ENCODE data around the gene IRF1. TPM values are rescaled to one million over a fixed set of nuclear protein-coding genes. Genes with fewer than 3 reads are reported as not detected.

Gene IRF1
- total RNA-seq, 1 experiment from 2014 or later, result 30.1 TPM

- POLR2A ChIA-PET, result interaction anchor here (1.2 kb wide), 1 partner anchor 14 kb away, joined by 4 read pairs; no protein-coding TSS in a partner anchor
- ATAC-seq (no peak), DNase-seq (ENCODE audit: low read depth, low spot score) (no peak)
- H3K9ac ChIP-seq (ENCODE audit: low read length), result no peak overlapping the region
- no peaks in the 10 kb centered on the region for H3K27me3 ChIP-seq (ENCODE audit: insufficient read depth, low read length)
- peak overlapping the region; percentile 36 for H2AFZ ChIP-seq (ENCODE audit: low read depth, low read length, poor library complexity, severe bottlenecking)
- no peaks in the 10 kb centered on the region for H3K36me3 ChIP-seq (ENCODE audit: control insufficient read depth in 1 of 2, insufficient read depth in 2 of 2, low read length in 2 of 2)
- H4K20me1 ChIP-seq (ENCODE audit: insufficient read depth), result no peaks in the 10 kb centered on the region
- 0 out of 4 replicates have a peak, but pooled peaks cover 0 to 4% of the 10 kb centered on the region in 2 experiments for H3K9me3 ChIP-seq (ENCODE audit: control insufficient read depth in 1 of 2, insufficient read depth in 1 of 2, low read depth in 1 of 2, low read length in 2 of 2)
- intact Hi-C loops (cut with micrococcal nuclease), result no loop called here
- H3K4me2 ChIP-seq (ENCODE audit: low read length), result peak overlapping the region; percentile 20; the same call in 1 of the 2 replicates
- no peak overlapping the region for H3K27ac ChIP-seq (ENCODE audit: low read depth, low read length)
- peaks cover 8 to 21% of the 10 kb centered on the region in 2 experiments for H3K4me1 ChIP-seq (ENCODE audit: control insufficient read depth in 1 of 2, insufficient read depth in 2 of 2, low read length in 2 of 2)
- H3K9me2 ChIP-seq (ENCODE audit: insufficient read depth), result no peaks in the 10 kb centered on the region
- no TSS peak for BruUV-seq (replicated peaks)
- TF ChIP-seq CEBPB (IDR thresholded peaks at IDR 0.05; ENCODE audit: low read depth) (peak; percentile 52; the same call in 1 of the 2 replicates), SP1 (IDR thresholded peaks at IDR 0.05; ENCODE audit: low read depth) (no peak), YY1 (IDR thresholded peaks at IDR 0.05; ENCODE audit: extremely low read depth, insufficient replicate concordance, low read depth, low read length) (no peak), JUND (IDR thresholded peaks at IDR 0.05) (0 out of 2 replicates have a peak, but pooled peaks have one; percentile 14), FOSL1 (IDR thresholded peaks at IDR 0.05; ENCODE audit: low read depth) (peak; percentile 33; the same call in 1 of the 2 replicates)
- RAD21 ChIA-PET (ENCODE audit: low non-redundant PET in 1 of 2, low total read pairs in 2 of 2, uncharacterized antibody in 2 of 2, unreplicated experiment in 2 of 2), result interaction anchor here in 1 of 2 experiments (0.5 kb wide), 1 partner anchor 124 kb away, joined by 3 read pairs; no protein-coding TSS in a partner anchor
- CTCF ChIA-PET, result interaction anchor here (0.8 to 1.3 kb wide), 2 partner anchors 9 to 310 kb away, joined by 3 read pairs; no protein-coding TSS in a partner anchor
- H3K79me2 ChIP-seq (ENCODE audit: insufficient read depth, low read length), result no peaks in the 10 kb centered on the region
- no peak overlapping the region for H3K4me3 ChIP-seq (replicated peaks in 1 of 2; ENCODE audit: low read depth in 1 of 2, low read length in 2 of 2)
Measured at GRCh38 chr5:132510076-132510475, 19.5 kb upstream of the IRF1 start.

- no peaks in the 10 kb centered on the region for H3K27me3 ChIP-seq (ENCODE audit: insufficient read depth, low read length)
- H3K4me1 ChIP-seq (ENCODE audit: control insufficient read depth in 1 of 2, insufficient read depth in 2 of 2, low read length in 2 of 2), result peaks cover 8 to 32% of the 10 kb centered on the region in 2 experiments
- H3K9me3 ChIP-seq (ENCODE audit: control insufficient read depth in 1 of 2, insufficient read depth in 1 of 2, low read depth in 1 of 2, low read length in 2 of 2), result no peaks in the 10 kb centered on the region
- H3K36me3 ChIP-seq (ENCODE audit: control insufficient read depth in 1 of 2, insufficient read depth in 2 of 2, low read length in 2 of 2), result no peaks in the 10 kb centered on the region
- peak overlapping the region; percentile 6; the same call in 1 of the 2 replicates for H3K4me2 ChIP-seq (ENCODE audit: low read length)
- no peaks in the 10 kb centered on the region for H3K9me2 ChIP-seq (ENCODE audit: insufficient read depth)
- no peaks in the 10 kb centered on the region for H4K20me1 ChIP-seq (ENCODE audit: insufficient read depth)
- H3K27ac ChIP-seq (ENCODE audit: low read depth, low read length), result no peak overlapping the region
- BruUV-seq (replicated peaks), result no TSS peak
- TF ChIP-seq ZBTB33 (IDR thresholded peaks at IDR 0.05; ENCODE audit: extremely low read depth, insufficient replicate concordance, low read length) (no peak), EZH2phosphoT487 (IDR thresholded peaks at IDR 0.05; ENCODE audit: borderline replicate concordance) (no peak), CTCF (IDR thresholded peaks at IDR 0.05 in 2 of 3, conservative IDR thresholded peaks at IDR 0.05 in 1 of 3; ENCODE audit: borderline replicate concordance in 1 of 3, insufficient read depth in 1 of 3, low read depth in 2 of 3, low read length in 2 of 3) (peak in 2 of 3 experiments; percentile 69 to 70; a peak in 4 of 6 replicates)
- ChIA-PET POLR2A (interaction anchor here (0.6 to 2.0 kb wide), 4 partner anchors 16 to 356 kb away, joined by 3 to 7 read pairs (median 4); partner anchors contain the start of gene IRF1), RAD21 (ENCODE audit: low non-redundant PET in 1 of 2, low total read pairs in 2 of 2, uncharacterized antibody in 2 of 2, unreplicated experiment in 2 of 2) (interaction anchor here in 1 of 2 experiments (1.0 kb wide), 1 partner anchor 314 kb away, joined by 6 read pairs; no protein-coding TSS in a partner anchor), CTCF (interaction anchor here (0.6 to 2.7 kb wide), 14 partner anchors 9 to 1072 kb away, joined by 3 to 18 read pairs (median 4); partner anchors contain the start of genes SLC22A4 and SLC22A5)
- intact Hi-C loops (cut with micrococcal nuclease), result no loop called here
- DNase-seq (ENCODE audit: low read depth, low spot score), result peak; percentile 35
- ATAC-seq, result peak; percentile 85
- H3K9ac ChIP-seq (ENCODE audit: low read length), result no peak overlapping the region
- H3K4me3 ChIP-seq (replicated peaks in 1 of 2; ENCODE audit: low read depth in 1 of 2, low read length in 2 of 2), result no peak overlapping the region
- H3K79me2 ChIP-seq (ENCODE audit: insufficient read depth, low read length), result no peaks in the 10 kb centered on the region
- H2AFZ ChIP-seq (ENCODE audit: low read depth, low read length, poor library complexity, severe bottlenecking), result no peak overlapping the region
Measured at GRCh38 chr5:132506094-132506692, 15.6 kb upstream of the IRF1 start.

All from HCT116 (cell line).